MG63 (cell line): Measurements from ENCODE around the gene TSPAN33. TPM values are rescaled to one million over a fixed set of nuclear protein-coding genes. Genes with fewer than 3 reads are reported as not detected.
"Not testable (repeated sequence)": the region's sequence is repeated elsewhere in the genome, so short reads cannot be mapped to it uniquely, and the experiment has no call there.

Experiments
- DNase-seq: peaks from one replicate; pipeline ENCODE4 v3.0.0-alpha.2; 2020
- H3K27me3 ChIP-seq: fragments of 250-450 bp; sonication (Bioruptor Pico); 2 replicates; pipeline ENCODE4 v1.5.1; 2020; ENCODE audit warnings: mild to moderate bottlenecking, moderate library complexity
- H3K36me3 ChIP-seq: fragments of 250-450 bp; sonication (Bioruptor Pico); 2 replicates; pipeline ENCODE4 v1.5.1; 2020; ENCODE audit warnings: mild to moderate bottlenecking, moderate library complexity
- H3K4me3 ChIP-seq: fragments of 250-450 bp; sonication (Bioruptor Pico); 2 replicates; pipeline ENCODE4 v1.5.1; 2020; ENCODE audit warnings: mild to moderate bottlenecking, moderate library complexity
- H3K9me3 ChIP-seq: fragments of 250-450 bp; sonication (Bioruptor Pico); 2 replicates; pipeline ENCODE4 v1.5.1; 2020; ENCODE audit warnings: mild to moderate bottlenecking, moderate library complexity
- total RNA-seq: library from RNA; depleted of rRNA; stranded (reverse); fragments of >200 nt; shearing (Covaris generic); gene quantifications from 2 replicates; pipeline ENCODE4 v1.2.3, GENCODE V29; 2014; ENCODE audit warnings: low replicate concordance; rRNA removed

TSPAN33 gene
- total RNA-seq, 1 experiment from 2014 or later = 7.0 TPM

GRCh38 chr7:129210989-129211312 is 66.4 kb downstream of the TSPAN33 start:
- Histone ChIP-seq H3K4me3 (no peak overlapping the region), H3K36me3 (no peaks in the 10 kb centered on the region), H3K27me3 (no peaks in the 10 kb centered on the region), H3K9me3 (no peaks in the 10 kb centered on the region)
- no peak for DNase-seq

DNA sequence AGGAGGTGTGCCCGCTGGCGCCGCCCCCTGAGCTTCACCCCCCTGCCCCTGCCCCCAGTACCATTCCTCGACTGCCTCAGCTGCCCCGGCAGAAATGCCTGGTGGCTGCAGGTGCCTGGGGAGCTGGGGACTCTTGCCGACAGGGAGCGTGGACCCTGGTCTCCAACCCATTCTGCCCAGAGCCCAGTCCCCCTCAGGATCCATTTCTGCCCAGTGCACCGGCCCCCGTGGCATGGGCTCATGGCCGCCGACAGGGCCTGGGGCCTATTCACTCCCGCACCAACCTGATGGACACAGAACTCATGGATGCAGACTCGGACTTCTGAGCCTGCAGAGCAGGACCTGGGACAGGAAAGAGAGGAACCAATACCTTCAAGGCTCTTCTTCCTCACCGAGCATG is 67.6 kb downstream of the TSPAN33 start:
- Histone ChIP-seq H3K4me3 (no peak overlapping the region), H3K9me3 (no peaks in the 10 kb centered on the region), H3K27me3 (no peaks in the 10 kb centered on the region), H3K36me3 (no peaks in the 10 kb centered on the region)
- DNase-seq = no peak

DNA sequence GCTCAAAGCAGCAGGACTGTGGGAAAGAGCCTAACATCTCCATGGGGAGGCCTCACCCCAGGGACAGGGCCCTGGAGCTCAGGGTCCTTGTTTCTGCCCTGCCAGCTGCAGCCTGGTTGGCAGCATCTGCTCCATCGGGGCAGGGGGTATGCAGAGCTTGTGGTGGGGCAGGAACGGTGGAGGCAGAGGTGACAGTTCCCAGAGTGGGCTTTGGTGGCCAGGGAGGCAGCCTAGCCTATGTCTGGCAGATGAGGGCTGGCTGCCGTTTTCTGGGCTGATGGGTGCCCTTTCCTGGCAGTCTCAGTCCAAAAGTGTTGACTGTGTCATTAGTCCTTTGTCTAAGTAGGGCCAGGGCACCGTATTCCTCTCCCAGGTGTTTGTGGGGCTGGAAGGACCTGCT is 68.1 kb downstream of the TSPAN33 start:
- Histone ChIP-seq H3K36me3 (no peaks in the 10 kb centered on the region), H3K27me3 (no peaks in the 10 kb centered on the region), H3K4me3 (no peak overlapping the region), H3K9me3 (no peaks in the 10 kb centered on the region)
- DNase-seq = no peak

GRCh38 chr7:129213828-129214227 is 69.3 kb downstream of the TSPAN33 start:
- Histone ChIP-seq H3K27me3 (no peaks in the 10 kb centered on the region), H3K36me3 (no peaks in the 10 kb centered on the region), H3K9me3 (no peaks in the 10 kb centered on the region), H3K4me3 (no peak overlapping the region)
- DNase-seq = no peak

DNA sequence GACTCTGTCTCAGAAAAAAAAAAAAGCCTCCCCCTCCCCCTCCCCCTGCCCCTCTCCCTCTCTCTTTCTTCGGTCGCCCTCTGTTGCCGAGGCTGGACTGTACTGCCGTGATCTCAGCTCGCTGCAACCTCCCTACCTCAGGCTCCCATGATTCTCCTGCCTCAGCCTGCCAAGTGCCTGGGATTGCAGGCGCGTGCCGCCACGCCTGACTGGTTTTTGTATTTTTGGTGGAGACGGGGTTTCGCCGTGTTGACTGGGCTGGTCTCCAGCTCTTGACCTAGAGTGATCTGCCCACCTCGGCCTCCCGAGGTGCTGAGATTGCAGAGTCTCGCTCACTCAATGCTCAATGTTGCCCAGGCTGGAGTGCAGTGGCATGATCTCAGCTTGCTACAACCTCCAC is 71.2 kb downstream of the TSPAN33 start:
- not testable (repeated sequence) for DNase-seq, H3K27me3 ChIP-seq, H3K36me3 ChIP-seq

GRCh38 chr7:129216101-129216715 is 71.7 kb downstream of the TSPAN33 start:
- not testable (repeated sequence) for H3K36me3 ChIP-seq

More for the DNA sequence above, 71.2 kb downstream of the TSPAN33 start:
- not testable (repeated sequence) for H3K9me3 ChIP-seq, H3K4me3 ChIP-seq

GRCh38 chr7:129216821-129217416 is 72.4 kb downstream of the TSPAN33 start:
- not testable (repeated sequence) for H3K27me3 ChIP-seq, H3K36me3 ChIP-seq, H3K9me3 ChIP-seq, DNase-seq, H3K4me3 ChIP-seq

More at GRCh38 chr7:129216101-129216715, 71.7 kb downstream of the TSPAN33 start:
- H3K27me3 ChIP-seq, H3K4me3 ChIP-seq, DNase-seq, H3K9me3 ChIP-seq: not testable (repeated sequence)

DNA sequence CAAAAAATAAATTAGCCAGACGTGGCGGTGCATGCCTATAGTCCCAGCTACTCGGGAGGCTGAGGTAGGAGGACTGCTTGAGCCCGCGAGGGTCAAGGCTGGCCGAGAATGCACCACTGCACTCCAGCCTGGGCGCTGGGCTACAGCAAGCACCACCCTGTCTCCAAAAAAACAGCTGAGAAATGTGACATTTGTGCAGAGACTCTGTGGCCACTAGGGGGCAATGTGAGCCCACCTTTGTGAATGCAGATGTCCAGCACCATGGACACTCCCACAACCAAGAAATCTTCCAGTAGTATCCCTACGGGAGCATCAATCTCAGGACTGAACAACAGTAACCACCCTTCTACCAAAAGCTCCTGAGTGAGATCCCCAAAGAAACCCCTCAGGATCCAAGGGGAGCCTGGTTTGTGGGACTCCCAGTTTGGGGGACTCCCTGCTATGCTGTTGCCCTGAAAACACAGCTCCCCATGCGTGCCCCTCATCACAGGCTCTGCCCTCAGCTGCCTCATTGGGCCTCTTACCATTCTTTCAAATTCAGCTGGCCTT is 74.1 kb downstream of the TSPAN33 start:
- H3K36me3 ChIP-seq = no peaks in the 10 kb centered on the region
- no peak overlapping the region for H3K4me3 ChIP-seq
- no peaks in the 10 kb centered on the region for H3K9me3 ChIP-seq
- DNase-seq = peak; percentile 38
- H3K27me3 ChIP-seq = no peaks in the 10 kb centered on the region

DNA sequence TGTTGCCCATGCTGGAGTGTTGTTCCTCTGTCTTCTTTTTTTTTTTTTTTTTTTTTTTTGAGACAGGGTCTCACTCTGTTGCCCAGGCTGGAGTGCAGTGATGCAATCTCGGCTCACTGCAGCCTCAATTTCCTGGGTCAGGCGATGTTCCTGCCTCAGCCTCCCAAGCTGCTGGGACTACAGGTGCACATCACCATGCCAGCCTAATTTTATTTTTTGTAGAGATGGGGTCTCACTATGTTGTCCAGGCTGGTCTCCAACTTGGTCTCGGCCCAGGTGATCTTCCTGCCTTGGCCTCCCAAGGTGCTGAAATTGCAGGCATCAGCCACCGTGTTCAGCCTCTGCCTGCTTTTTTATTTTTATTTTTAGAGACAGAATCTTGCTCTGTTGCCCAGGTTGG is 74.7 kb downstream of the TSPAN33 start:
- not testable (repeated sequence) for H3K4me3 ChIP-seq, H3K36me3 ChIP-seq, DNase-seq, H3K27me3 ChIP-seq, H3K9me3 ChIP-seq

Other genes with a start within 250 kb of the TSPAN33 start
- not detected in 2 replicates for gene KCP, start 234.0 kb upstream of the TSPAN33 start, total RNA-seq
- 0.89 and 2.4 TPM in 2 replicates for gene IRF5, start 206.8 kb upstream of the TSPAN33 start, total RNA-seq
- 23.9 and 24.5 TPM in 2 replicates for gene TNPO3, start 89.6 kb upstream of the TSPAN33 start, total RNA-seq
- gene SMO, start 43.9 kb downstream of the TSPAN33 start, total RNA-seq = 9.0 and 14.3 TPM in 2 replicates
- gene AHCYL2, start 80.3 kb downstream of the TSPAN33 start, total RNA-seq = 4.8 and 5.5 TPM in 2 replicates